GM19238 (cell line): ENCODE data around the gene TIMM44.
"Not testable (repeated sequence)": the region's sequence is repeated elsewhere in the genome, so short reads cannot be mapped to it uniquely, and the experiment has no call there.

Source experiments
- DNase-seq: peaks from one replicate; pipeline ENCODE4 v3.0.0; 2011; ENCODE audit warnings: low spot score; ENCODE audit not compliant: insufficient read length

The TIMM44 gene

DNA sequence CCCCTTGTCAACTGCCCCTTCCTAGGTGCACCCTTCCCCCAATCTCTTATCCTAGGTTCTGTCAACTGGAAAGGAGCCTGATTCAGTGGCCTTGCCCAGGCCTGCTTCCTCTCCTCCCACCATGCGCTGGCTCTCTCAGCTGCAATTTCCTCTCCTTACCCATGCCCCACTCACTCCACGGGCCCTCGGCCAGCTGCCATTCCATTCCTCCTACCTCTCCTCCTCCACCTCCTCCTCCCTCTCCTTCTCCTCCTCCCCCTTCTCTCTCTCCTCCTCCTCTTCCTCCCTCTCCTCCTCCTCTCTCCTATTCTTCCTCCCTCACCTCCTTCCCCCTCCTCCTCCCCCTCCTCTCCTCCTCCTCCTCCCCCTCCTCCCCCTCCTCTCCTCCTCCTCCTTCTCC lies 9.6 kb upstream of the TIMM44 start:
- no peak for DNase-seq

DNA sequence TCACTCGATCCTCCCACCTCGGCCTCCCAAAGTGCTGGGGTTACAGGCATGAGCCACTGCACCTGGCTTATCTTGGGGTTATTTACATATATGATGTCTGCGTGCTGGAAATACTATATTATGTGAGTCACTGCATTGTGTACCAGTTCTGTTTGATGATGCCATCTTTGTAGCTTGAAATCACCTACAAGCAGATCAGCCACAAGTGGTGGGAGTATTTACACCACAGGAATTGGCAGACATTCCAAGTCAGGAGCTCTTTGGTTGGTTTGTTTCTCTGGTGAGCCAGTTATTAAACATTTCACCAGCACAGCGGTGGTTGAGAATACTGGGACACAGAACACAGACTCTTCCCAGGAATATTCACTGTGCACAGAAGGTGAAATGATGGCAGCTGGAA lies 4.5 kb upstream of the TIMM44 start:
- no peak for DNase-seq

DNA sequence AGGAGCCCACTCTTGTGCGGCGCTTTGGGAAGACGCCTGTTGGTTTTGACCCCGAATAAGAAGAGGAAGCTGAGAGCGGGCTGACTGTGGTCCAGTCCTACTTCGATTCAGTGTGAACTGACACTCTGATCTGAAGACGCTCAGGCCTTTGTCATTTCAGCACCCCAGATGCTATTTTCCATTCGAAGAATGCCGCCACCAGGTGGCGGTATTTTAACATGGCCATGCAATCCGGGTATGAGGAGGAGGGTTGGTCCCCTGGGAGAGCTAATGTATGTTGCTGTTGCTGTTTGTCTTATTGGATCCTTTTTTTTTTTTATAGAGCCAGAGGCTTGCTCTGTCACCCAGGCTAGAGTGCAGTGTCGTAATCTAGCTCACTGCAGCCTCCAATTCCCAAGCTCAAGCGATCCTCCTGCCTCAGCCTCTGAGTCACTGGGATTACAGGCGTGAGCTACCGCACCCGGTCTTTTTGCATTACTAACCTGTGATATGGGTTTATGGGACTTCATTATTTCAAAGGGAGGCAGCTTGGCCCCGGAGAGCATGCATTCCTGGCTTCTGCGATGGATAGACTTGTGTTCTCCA lies 803 bp upstream of the TIMM44 start:
- DNase-seq: peak; percentile 54

DNA sequence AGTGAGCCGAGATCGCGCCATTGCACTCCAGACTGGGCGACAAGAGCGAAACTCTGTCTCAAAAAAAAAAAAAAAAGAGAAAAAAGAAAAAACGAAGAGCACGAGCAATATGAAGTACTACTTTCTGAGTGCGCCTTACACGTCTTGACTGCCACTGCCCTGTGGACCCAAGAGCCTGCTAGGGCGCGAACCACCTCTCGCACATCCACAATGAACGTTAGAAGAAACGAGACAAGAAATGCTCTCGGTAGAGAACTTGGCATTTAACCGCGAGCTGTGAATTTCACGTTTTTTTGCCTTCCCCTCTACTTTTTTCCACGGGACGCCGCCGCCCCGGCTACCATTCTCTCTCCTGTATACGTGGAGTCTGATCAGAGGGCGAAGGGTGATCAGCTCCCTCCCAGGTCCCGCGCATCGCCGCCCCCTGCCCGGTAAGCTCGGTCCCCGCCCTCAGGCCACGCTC lies 454 bp downstream of the TIMM44 start:
- DNase-seq: no peak

DNA sequence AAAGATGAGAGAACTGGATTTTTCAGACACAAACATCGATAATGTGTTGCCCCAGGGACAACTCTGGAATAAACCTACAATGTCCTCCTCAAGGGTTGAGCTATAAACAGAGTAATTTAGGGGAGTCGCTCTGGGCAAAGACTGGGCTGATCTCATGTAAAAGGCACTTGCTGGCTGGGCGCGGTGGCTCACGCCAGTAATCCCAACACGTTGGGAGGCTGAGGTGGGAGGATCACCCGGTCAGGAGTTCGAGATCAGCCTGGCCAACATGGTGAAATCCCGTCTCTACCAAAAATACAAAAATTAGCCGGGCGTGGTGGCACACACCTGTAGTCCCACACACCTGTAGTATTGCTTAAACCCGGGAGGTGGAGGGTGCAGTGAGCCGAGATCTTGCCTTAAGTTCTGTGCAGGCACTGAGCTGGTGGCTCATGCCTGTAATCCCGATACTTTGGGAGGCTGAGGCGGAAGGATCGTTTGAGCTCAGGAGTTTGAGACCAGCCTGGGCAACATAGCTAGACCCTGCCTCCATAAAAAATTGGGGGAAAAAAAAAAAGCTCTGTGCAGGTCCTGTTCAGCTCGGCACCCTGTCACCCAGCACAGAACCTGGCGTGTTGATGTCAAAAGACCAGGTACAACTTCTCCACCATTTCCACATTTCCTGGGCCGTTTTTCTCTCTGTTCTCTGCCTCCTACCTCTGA lies 1.4 kb downstream of the TIMM44 start:
- DNase-seq: no peak

DNA sequence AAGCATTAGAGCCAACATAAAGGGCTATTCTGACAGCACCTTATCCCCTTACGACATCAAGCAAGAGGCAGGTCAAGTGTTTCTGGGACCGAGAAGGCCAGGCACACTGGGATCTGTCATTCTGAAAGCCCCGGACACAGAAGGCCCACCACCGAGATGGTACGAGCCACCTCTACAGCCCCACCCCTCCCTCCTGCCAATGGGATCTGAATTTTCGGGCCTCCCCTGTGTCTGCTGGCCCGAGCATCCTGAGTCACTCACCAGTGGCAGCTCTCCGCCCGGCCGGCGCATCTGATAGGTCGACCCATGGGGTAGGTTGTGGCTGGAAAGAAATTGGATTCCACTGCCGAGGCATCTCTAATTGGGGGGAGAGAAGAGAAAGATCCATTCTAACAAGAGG lies 2.6 kb downstream of the TIMM44 start:
- DNase-seq: no peak

DNA sequence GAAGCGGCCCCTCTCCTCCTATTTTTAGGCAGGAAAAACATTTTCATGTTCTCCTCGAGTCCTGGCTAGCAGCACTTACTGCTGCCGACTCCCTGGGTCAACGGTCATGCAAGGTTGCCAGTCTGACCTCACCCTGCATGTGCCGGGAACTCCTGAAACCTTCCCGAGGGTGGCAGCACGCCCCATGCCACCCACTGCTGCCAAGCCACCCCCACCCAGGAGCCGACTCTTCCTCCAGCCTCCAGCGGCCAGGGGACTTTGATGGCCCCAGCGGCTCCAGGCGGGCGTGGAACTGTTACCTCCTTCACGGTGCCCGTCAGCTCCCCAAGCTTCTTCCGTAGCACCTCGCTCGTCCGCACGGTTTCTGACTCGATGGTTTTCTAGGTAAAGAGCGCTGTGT lies 8.7 kb downstream of the TIMM44 start:
- DNase-seq: no peak

DNA sequence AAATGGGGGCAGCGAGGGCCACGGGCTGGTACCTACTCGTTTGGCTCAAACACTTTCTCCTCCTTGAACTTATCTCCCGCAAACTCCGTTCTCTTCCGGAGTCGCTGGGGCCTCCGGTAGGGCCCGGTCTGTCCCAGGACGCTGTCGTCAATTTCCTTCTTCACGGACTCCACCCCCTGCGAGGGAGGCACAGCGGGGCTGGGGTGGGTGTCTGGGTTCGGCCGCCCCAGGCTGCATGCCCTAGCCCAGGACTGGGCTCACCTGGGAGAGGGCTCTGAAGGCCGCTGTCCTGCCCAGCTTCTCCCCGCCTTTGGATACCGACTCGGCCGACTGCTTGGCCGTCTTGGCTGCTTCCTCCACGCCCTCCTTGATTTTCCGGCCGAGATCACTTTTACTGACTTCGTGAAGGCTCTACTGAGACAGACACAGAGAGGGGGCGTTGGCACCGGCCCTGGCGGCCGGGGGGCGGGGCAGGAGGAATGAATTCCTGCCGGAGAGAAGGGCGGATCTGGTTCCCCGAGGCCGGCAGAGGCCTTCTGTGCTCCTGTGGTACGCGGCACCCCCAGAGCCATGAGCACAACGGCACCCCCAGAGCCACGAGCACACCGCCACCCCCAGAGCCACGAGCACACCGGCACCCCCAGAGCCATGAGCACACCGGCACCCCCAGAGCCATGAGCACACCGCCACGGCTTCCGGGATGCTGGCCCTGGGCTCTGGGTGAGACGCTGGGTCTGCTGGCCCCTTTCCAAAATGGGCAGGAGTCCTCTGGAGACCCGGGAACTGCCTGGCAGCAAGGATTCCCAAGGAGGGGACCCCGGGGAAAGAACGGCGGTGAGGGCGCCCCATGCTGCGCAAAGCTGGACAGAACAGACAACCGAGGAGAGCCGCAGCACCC lies 9.4 kb downstream of the TIMM44 start:
- no peak for DNase-seq

DNA sequence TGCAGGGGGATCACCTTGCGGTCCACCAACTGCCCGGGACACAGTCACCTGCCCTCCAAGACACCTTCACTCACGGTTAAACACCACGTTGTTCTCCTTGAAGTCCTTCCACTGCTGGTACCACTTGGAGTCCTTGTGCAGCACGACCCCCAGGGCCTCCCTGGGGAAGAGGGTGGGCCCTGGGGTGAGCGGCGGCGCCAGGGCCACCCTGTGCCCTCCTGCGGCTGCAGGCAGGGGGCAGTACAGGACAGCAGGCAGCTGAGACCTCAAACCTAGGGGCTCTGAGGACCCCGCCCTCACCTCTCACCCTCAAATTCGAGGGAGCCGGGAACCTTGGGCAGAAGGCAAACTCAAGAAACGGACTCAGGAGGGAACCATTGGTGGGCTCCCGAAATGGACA lies 10.1 kb downstream of the TIMM44 start:
- no peak for DNase-seq

DNA sequence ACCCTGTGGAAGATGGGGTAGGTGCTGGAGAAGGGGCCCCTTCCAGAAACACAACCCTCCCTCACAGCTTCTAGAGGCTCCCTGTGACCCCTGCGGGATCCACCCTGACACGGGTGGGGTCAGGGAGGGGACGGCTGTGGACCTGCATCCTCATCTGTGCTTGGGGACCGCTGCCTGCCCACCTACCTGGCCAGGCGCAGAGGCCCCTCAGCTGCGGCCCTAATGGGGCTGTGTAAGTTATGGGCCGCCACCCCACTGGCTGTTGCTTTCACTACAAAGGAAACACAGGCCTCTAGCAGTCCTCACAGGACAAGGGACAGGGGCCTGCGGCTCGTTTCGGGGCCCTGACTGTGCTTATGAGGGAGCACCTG lies 10.6 kb downstream of the TIMM44 start:
- no peak for DNase-seq

DNA sequence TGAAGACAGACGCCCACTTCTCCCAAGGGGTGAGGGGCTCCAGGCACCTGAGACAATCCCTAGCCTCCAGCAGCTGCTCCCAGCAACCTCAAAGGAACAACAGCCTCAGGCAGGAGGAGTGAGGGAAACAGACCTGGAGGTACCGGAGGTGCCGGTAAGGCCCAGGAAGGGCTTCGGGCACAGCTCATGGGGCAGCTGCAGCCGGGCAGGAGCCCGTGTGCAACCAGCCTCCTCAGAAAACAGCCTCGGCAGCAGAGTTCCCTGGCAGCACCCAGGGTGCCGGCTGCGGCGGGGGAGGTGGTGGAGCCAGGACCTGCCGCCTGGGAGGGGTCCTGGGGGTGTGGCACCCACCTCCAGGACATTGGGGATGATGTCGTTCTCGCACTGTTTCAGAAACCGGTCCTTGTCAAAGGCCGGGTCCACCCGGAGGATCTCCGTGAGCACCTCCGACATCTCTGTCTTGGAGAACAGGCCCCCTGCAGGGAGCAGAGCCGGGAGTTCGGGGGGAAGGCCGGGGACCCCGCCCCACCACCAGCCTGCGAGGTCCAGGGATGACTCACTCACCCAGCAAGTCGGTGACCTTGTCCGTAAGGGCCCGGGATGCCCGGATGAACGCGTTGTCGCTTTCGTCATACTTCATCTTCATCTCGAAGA lies 11.1 kb downstream of the TIMM44 start:
- no peak for DNase-seq

DNA sequence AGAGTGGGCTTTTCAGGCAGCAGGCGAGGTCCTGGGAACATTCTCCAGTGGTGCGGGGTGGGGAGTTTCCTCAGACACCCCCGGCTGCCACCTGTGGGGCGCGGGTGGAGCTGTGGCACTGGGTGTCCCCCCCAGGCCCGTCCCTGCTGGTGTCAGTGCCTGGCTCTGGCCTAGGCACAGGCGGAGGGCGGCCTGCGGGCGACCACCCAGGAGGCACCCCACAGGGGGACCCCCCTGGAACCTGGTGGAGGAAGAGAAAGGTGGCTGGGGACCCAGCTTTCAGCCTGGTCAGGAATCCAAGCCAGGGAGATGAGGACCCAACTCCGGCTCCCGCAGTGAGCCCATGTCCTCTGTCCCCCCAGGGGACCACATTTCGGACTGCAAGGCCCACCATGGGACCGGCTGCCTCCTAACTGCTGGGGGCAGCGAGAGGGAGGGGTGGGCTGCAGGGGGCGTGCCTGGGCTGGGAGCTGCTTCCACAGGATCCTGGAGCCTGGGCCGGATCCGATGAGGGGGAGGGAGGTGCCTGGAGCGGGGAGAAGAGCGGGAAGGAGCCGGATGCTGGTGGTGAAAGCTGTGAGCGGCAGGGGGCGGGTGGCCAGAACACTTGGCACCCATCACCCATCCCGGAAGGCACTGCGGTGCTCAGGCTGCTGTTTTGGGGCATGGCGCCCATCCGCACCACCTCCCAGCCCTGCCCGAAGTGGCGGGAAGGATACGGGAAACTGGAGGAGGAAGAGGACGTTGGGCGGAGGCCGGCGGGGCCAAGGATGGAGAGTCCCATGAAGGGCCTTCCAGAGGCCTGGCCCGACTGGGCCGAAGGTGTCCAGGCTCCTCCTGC lies 12.0 kb downstream of the TIMM44 start:
- no peak for DNase-seq

DNA sequence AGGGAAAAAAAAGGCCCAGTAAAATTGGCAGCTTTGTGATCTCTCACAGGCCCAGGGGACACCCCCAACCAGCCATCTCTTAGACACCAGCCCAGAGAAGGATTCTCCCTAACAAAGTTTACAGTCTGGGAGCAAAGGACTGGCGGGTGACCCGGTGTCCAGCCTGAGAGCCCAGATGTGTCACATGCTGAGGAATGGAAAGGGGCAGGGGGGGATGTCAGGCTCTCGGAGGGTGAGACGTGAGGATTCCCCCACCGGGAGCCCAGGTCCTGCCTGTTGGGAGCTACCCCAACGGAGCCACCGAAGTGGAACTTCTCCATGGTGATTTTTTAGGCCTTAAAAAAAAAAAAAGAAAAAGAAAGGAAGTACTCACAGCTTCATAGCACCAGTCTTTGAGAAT lies 12.7 kb downstream of the TIMM44 start:
- no peak for DNase-seq

DNA sequence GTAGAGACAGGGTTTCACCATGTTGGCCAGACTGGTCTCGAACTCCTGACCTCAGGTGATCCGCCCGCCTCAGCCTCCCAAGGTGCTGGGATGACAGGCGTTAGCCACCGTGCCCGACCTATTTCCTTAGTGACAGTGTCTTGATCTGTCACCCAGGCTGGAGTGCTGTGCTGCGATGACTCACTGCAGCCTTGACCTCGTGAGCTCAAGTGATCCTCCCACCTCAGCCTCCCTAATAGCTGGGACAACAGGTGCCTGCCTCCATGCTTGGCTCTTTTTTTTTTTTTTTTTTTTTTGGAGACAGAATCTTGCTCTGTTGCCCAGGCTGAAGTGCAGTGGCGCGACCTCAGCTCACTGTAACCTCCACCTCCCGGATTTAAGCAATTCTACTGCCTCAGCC lies 13.4 kb downstream of the TIMM44 start:
- DNase-seq: not testable (repeated sequence)

DNA sequence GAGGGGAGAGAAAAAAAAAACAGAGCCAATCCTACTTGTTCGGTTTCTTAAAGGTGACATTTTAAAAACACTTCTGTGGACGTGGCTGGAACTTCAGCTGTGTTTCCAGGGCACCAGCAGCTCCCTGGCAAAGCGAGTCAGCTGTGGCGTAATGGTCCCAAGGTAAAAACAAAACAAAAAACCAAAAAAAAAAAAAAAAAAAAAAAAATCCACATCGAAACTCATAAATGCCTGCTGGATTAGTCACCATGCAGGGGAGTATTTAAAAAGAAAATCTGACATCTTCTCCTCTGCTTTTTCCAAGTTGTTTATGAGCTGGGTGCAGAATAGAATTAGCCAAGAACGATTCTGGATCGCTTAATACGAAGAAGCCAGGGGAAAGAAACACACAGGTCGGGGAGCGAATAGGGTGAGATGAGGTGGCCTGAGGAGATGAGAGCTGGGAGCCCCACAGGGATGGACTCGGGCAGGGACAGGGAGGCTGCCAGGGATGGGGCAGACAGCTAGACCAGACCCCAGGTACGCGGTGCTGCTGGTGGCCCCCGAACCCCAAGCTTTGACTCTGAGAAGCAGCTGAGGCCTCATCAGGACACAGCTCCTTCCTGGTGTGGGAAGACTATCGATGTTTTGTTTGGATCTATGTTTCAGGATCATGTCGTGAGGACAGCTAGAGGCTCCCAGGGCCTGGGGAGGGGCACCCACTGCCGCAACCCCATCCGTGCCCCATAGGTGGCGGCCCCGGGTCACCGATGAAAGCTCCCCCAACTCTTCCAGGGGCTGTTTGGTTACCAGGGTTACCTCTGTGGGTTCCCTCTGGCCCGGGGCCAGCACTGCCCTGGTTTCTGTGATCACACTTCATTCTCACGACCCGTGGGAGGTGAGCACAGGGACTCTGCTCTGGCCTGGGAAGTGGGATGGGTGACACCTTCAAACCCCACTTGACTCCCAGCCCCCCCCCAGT lies 14.4 kb downstream of the TIMM44 start:
- no peak for DNase-seq

DNA sequence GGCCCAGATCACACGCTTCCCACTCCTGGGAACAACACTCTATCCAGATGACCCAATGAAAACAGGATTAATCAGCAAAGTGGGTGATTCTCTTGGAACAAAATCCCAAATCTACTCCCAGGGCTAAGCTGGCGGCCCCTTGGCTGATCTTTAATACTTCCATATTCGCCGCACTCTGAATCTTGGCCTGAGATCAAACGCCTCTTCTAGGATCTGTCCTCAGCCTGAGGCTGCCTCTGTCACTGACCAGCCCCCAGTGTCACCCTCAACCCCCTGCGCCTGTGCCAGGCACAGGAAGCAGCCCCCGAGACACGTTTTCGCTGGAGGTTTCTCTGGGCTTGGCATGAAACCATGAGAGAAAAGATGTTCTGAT lies 15.1 kb downstream of the TIMM44 start:
- DNase-seq: no peak

DNA sequence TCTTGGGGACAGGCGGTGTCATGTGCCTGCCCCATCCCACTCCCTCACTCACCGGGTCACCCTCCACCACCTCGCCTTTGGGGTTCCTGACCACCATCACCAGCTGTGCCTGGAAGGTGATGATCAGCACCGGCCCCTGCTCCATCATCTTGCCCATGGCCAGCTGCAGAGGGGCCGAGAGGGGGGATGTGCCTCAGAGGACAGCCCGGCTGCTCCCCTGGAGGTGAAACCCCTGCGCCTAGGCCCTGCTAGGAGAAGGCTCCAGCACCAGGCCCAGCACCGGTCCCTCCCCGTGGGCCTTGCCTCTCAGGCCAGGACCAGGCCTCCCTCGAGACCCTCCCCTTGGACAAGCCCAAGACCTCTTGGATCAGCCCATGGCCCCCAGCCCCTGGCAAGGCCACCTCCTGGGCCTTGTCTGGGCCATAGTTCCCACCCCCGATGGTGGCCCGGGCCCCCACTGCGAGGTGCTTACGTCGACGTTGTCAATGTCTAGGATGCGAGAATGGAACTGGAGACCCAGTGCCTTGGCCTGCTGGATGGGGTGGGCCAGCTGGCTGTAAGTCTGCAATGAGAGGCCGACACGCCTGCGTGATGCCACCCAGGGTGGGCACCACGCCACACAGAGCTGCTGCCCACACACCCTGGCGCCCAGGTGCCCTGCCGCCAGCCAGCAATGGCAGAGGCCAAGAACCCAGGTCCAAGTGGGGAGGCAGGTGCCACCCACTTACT lies 15.7 kb downstream of the TIMM44 start:
- no peak for DNase-seq

DNA sequence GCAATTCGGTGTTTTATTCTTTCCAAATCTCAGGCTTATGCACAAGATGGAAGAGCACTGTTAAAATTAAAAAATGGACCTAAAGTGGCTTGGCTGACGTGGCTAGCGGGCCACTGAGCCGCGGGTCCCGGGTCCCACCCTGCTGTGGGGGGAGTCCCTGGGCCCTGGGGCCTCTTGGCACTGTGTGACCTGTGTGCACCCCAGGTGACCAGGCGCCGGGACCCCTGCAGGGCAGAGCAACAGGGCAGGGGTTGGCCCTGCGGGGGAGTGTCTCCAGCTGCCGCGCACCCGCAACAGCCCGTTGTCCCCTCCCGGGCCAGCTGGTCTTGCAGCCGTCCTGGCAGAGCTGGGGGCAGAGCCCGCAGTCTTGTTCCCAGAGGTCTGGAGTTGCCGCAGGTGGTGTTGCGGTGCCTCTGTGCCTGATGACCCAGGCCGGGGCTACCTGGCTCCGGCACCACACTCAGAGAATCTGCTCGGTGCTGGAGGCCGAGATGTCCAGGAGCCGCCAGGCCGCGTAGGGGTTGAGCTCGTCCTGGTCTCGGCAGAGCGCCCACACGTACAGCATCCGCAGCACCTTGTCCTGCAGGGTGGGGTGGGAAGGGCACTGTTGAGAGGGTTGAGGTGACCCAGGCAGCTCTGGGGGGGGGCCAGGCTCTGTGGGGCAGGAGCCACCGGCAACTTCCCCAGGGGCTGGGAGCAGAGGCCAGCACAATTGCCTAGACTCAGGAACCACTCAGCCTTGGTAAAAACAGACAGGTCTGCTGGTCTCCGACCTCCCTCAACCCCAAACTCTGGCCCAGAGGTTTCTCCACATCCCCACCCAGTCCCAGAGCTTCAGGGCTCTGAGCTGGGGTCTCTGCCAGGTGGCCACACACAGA lies 16.5 kb downstream of the TIMM44 start:
- no peak for DNase-seq
